HG03139 (cell line): ENCODE data around the gene NAA40.
A peak's percentile ranks its signal among the peaks of the same experiment; 100 is the strongest.
"Not testable (repeated sequence)": the region's sequence is repeated elsewhere in the genome, so short reads cannot be mapped to it uniquely, and the experiment has no call there.

Experiments
- ATAC-seq: cut with Tn5 transposase; IDR thresholded peaks from one replicate; pipeline ENCODE4 v1.9.1; 2021; ENCODE audit not compliant: unreplicated experiment

The NAA40 gene

DNA sequence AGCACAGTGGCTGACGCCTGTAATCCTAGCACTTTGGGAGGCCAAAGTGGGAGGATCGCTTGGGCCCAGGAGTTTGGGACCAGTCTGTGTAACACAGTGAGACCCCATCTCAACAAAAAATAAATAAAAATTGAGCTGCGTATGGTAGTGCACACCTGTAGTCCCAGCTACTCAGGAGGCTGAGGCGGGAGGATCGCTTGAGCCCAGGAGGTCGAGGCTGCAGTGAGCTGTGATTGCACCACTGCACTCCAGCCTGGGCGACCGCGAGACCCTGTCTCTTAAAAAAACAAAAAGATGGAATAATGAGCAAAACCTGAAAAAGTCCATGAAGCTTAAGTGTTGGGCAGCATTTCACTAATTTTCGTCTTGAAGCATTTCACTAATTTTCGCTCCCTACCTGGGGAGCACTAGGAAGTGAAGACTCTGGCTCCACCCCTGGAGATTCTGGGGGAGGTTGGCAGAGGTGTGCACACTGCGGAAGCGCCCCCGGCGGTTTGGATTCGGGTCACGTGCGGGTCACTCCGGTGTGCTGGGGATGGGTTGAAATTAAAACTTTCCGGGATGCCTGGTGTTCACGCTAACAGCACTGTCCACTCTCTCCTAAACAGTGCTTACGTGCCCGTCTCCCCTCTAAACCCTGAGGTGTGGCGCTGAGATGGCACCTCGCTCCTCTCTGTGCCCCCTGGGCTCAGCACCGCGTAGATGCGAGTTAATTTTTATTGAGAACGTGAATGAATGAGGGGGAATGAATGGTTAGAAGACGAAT lies 906 bp upstream of the NAA40 start:
- peak; percentile 11 for ATAC-seq

DNA sequence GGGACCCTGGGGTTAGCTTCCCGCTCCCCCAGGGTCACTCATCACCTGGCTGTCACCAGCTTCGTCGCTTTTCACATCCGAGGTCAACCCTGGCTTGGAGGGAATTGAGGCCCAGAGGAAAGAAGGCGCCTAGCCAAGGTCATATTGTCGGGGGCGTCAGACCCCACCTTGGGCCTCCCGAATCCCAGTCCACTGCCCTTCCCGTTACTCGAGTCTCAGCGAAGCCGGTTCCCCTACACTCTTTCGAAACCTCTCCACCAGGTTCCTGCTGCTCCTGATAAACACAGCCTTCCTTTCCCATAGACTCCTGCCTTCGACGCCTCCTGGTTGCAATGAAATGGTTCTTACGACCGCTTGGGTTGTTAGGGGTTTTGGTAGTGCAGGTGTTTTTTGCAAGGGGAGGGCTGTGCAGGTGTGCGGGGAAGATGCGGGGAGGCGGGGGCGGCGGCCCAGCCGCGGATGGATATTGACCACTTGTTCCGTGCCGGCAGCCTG lies 642 bp downstream of the NAA40 start:
- ATAC-seq, result no peak

DNA sequence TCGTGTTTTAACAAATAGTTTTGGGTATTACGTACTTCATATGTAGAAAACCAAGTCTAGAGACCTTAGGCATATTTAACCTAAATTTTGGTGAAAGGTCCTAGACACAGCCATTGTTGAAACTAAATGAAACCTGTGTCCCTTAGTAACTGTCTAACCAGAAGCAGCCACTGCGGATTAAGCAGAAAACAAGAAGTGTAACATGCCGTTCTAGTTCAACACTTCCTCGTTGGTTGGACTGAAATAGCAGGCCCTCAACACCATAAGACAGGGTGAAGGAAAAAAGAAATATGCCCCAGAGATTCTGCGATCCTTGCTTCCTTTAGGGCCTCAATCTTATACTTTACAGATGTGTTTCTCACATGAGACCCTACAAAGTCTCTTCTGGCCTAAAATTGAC lies 2.0 kb downstream of the NAA40 start:
- no peak for ATAC-seq

DNA sequence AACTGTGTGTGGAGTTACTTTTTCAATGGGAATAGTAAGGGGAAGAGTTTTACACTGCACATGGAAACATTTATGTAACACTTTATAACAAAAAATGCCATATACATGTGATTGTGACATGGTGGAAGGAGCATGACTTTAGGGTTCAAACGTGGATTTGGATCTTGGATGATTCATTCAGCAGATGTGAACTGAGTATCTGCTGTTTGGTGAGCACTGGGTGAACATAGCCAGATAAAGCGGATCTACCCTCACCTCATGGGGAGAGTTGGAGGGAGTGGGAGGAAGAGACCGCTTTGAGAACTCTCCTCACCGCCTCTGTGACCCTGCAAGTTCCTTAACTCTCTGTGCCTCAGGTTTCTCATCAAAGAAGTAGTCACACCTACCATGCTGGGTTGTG lies 3.1 kb downstream of the NAA40 start:
- ATAC-seq, result no peak

DNA sequence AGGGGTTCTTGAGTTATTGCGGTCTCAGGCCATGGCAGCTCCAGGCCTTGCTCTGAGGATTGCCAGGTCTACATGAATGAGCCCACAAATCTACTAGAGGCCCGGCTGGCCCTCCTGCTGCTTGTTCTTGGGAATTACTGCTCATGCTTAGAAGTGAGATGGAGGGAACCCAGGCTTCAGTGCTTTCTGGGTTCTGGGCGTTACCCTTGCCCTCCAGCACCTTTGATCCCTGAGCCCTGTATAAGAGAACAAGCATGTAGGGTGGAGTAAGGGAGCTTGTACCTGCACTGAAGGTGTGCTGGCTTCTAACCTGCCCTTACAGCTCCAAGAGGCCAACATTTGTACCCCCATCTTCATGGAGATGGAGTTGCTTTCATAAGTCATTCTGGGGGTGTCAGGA lies 4.0 kb downstream of the NAA40 start:
- no peak for ATAC-seq

DNA sequence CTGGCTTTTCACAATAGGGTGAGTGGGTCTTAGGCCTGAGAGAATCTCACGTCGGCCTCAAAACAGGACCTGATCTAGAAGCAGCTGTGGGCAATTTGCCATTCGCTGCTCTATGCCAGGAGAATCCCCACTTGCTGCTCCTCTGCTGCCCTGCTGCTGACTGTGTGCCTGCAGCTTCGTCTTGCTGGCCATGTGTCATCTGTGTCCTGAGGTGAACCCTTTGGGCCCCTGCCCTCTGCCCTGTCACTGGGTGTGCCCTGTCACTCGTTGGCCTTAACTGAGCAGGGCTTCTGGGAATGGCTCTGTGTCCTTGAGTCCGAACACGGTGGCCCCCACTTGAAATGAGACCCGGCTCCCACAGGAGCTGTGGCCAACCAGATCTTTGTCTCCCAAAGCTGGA lies 6.2 kb downstream of the NAA40 start:
- ATAC-seq, result no peak

DNA sequence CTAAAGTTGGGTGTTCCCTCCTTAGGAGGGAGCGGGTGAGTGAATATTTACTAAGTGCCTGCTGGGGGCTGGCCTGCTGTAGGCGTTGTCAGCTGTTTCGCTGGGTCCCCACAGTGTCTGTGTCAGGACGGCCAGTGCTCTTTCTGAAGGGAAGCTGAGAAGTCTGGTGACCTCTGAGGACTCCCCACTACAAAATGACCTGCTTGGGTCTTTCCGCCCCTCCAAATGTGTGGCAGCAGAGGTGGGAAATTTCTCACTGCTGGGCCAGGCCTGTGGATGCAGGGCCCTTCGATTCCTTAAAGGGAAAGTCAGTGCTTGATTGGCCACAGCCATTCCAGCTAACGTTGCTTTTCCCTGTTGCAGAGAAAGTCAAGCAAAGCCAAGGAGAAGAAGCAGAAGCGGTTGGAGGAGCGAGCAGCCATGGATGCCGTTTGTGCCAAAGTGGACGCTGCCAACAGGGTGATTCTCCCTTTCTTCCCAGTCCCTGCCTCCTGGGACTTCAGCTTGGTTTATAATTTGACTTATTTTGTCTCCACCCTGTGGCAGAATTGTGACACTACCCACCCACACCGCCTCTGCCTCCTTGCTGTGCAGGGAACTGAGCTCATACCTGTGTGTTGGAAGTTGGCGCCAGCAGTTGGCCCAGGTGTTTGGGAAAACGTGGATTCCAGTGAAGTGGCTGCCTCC lies 6.8 kb downstream of the NAA40 start:
- no peak for ATAC-seq

DNA sequence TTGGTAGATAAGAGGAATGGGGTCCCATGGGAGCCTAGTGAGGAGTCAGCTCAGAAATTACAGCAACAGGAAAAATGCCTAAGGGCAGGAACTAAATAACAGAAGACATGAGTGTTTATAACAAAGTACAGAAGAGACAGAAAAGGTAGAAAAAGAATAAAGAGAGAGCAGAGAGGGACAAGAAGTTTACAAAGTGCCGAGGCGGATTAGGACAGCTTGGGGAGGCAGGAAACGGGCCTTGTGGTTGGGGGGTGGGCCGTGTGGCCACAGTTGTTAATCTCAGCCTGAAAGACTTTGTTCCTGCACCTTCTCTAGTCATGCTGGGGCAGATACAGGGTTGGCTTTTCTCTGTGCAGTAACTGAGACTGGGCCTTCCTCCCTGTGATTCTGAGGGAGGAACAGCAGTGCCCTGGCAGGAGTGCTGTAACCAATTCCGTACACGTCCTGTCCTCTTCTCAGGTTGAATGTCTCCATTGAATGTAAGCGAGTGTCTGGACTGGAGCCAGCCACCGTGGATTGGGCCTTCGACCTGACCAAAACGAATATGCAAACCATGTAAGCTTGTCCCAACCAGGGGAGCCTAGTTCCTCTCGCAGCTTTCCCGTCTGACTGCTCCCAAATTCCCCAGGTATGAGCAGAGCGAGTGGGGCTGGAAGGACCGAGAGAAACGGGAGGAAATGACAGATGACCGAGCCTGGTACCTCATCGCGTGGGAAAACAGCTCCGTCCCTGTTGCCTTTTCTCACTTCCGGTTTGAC lies 13.2 kb downstream of the NAA40 start:
- ATAC-seq, result no peak

DNA sequence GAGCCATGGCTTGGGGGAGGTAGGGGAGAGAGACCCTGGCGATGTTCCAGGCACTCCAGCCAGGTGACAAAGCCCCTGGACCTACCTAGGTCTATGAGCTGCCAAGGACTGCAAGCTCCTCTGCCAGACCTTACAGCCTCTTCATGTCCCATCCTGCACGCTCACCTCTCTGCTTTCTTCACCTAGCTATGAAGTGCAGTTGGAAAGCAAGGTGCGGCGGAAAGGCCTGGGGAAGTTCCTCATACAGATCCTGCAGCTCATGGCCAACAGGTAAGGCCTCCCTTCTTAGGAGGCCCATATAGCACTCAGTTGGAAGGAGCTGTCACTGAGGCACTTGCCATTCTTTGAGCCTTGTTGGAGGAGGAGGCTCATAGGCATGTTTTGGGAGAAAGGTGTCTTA lies 13.8 kb downstream of the NAA40 start:
- no peak for ATAC-seq

DNA sequence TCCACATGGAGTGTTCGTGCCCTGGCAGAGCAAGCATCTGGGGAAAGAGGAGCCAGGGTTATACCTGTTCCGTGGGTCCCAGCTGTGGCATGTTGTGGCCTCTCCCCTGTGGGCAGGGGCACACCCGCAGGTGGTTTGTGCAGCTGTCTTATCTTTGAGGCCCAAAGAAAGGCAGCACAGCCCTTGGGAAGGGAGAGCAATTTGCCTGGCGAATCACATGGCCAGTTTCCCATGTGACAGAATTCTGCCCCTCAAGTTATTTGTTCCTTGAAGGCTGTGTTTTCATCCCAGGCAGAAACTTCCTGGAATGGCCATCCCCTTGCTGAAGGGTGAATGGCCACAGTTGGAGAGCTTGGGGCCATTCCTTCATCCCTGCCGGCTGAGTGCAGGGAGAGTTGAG lies 19.2 kb downstream of the NAA40 start:
- ATAC-seq, result no peak

DNA sequence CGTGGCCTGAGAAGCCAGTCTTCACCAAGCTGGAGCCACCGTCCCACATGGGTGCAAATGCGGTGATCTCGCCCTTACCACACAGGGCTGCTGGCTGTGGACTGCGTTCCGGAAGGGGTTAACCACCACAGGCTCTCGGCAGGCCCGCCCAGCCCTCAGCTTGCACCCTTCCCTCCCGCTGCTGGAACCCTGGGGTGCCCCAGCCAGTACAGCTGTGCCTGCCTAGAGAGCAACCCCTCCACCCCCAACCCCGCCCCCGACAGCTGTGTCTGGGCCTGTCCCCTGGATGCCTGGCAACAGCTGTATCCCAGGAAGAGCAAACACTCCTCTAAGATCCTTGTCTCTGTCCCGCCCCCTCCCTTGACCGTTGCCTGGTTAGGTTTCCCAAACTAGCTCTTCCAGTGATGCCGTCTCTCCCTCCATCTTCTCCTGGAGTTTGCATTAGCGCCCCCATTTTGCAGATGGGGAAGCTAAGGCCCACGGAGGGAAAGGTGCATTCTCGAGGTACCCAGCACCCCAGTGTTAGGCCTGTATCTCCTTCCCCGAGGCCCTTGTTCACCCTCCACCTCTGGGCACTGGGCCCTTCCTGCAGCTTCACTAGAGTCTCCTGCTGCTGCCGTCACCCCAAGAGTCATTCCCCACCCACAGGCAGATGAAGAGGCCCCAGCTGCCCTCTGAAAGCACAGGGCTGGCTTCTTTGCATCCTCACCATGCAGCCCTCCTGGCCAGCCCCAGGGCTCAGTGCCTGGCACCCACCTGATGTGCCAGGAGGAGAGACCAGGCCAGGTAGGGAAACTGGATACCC lies 23.0 kb downstream of the NAA40 start:
- ATAC-seq, result no peak

DNA sequence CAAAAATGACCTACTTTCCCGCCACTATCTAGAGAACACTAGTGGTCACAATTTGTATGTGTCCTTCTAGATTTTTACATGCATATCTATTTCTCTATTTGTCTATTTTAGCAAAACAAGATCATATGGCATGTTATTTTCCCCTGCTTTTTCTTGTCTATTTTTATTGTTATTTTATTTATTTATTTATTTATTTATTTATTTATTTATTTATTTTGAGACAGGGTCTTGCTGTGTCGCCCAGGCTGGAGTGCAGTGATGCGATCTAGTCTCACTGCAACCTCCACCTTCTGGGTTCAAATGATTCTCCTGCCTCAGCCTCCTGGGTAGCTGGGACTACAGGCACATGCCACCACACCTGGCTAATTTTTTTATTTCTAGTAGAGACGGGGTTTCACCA lies 25.1 kb downstream of the NAA40 start:
- not testable (repeated sequence) for ATAC-seq

DNA sequence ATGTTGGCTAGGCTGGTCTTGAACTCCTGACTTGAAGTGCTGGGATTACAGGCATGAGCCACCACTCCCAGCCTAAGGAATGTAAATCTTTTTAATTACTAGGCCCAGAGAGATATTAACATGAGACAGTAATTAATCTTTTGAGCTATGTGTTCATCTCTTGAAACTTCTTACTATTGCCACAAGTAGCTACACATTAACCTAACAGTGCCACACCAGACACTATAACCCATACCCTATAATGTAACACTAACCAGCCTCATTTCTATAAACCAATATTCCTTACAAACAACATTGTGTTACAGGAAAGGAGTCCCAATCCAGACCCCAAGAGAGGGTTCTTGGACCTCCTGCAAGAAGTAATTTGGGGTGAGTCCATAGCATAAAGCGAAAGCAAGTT lies 27.6 kb downstream of the NAA40 start:
- ATAC-seq, result no peak

DNA sequence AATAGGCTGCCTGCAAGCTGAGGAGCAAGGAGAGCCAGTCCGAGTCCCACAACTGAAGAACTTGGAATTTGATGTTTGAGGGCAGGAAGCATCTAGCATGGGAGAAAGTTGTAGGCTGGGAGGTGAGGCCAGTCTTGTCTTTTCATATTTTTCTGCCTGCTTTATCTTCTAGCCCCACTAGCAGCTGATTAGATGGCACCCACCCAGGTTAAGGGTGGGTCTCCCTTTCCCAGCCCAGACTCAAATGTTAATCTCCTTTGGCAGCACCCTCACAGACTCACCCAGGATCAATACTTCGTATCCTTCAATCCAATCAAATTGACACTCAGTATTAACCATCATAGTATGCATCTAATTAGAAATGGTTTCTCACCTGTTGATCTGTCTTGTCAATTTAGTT lies 30.7 kb downstream of the NAA40 start:
- no peak for ATAC-seq

DNA sequence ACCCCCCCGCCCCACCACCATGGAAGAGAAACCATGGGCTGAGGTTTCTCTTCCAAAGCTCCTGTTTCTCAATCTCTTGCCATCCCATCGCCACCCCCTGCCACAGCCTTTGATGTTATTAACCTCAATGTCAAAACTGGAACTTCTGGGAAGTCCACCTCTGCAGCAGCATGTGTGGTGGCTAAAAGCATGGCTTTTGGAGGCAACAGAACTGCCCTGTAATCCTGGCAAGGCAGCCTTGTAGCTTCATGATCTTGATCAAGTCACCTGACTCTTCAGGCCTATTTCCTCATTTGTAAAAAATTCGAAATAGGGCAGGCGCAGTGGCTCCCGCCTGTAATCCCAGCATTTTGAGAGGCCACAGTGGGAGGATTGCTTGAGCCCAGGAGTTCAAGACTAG lies 32.1 kb downstream of the NAA40 start:
- no peak for ATAC-seq

DNA sequence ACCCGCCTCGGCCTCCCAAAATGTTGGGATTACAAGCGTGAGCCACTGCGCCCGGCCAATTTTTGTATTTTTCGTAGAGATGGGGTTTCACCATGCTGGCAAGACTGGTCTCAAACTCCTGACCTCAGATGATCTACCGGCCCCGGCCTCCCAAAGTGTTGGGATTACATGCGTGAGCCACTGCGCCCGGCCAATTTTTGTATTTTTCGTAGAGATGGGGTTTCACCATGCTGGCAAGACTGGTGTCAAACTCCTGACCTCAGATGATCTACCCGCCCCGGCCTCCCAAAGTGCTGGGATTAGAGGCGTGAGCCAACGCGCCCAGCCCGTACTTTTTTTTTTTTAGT lies 35.1 kb downstream of the NAA40 start:
- not testable (repeated sequence) for ATAC-seq

DNA sequence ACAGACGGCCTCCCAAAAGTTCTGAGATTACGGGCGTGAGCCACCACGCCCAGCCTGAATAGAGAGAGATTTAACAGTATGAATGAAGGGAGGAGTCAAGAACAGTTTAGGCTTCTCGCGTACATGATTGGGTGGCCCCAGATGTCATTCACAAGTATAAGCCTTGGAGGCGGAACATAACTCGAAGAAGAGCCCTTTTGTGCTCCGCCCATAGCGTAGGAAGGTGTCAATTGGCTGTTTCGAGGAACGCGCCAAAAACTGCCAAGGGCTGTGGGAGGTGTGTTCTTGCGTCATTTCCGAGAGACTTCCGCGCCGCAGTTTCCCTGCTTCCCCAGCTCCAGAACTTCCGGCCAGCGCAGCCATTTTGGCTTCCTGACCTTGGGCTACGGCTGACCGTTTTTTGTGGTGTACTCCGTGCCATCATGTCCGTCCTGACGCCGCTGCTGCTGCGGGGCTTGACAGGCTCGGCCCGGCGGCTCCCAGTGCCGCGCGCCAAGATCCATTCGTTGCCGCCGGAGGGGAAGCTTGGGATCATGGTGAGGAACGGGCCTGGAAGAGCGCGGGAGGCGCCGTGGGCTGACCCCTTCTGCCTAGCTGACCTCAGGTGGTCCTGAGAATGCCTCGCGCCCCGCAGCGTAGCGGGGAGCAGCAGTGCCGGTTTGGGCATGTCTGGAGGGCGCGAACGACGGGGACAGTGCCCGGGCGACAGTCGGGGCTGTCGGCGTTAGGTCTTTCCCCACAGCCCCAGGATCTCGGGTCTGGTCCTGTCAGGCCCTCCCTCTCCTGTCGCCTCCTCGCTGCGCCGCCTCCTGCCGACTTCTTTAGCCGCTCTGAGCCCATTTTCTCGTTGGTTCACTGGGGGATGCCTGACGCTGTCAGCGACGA lies 35.7 kb downstream of the NAA40 start, which contains the start of gene COX8A:
COX8A (plus strand) TSS at position 362 of the 885 bp plus-strand sequence; CDS start at position 423, 61 bp downstream.
- ATAC-seq, result peak; percentile 96

DNA sequence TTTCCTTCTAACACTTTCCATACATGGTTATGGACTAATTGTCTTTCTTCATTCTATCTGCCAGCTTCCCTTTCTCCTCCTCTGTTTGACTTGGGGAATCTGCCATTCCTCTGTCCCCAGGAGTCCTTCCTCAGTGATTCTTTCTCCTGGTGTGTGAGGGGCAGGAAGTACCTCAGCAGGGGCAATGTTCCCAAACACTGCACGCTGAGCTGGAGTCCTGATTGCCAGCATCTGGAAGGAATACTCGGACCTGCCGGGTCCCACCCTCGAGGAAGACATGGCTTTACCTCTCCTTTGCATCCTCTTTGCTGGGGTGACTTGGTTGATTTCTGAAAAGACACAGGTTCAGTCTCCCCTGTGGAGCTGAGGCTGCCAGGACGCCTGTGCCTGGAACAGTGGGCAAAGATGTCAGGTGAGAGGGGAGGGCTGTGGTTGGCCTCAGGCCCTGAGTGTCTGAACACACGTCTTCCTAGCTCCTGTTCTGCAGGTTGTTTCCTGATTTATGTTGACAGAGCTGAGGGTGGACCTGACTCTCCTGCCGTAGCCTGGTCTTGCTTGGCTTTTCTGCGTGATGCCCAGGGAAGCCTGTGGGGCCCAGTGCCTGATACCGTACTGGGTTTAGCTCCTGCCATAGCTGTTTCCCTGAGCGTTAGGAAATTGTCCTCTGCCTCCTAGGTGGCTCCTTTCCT lies 39.9 kb downstream of the NAA40 start:
- ATAC-seq, result no peak

DNA sequence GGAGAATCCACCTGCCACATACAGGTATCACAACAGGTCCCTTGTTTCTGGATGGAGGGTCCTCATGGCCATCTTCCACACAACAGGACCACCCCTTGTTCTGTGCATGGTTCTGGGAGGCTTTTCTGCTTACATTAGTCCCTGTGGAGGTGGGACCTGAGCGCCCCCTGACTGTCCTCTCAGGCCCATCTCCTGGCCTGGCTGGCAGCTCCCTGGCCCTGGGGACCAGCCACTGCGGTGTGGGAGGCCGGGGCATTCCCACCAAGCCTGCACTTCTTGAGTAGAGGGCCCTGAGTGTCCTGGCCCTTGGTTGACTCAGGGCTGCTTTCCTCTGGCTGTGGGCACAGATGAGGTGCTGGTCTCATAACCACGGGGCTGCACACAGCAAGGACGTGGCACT lies 40.6 kb downstream of the NAA40 start:
- ATAC-seq, result no peak

DNA sequence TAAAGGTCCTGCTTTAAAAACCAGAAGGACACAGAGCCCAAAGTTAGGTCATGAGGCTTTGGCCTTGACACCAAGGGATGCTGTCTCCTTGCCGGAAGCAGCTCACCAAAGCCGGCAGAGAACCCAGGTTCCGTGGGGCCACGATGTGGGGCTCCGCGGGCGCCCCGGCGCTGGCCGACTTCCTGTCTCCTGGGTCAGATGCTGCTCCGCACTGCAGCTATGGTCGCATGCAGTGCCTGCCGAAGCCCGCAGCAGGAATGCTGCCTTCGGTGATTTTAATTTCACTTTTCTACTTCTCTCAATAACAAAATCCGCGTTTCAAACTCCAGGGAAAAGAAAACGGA lies 47.0 kb downstream of the NAA40 start:
- no peak for ATAC-seq
